Mucosa of descending colon (tissue), 3 donors: ENCODE measurements around the gene SHF. TPM values are rescaled to one million over a fixed set of nuclear protein-coding genes. Genes with fewer than 3 reads are reported as not detected.
A peak's percentile ranks its signal among the peaks of the same experiment; 100 is the strongest.

Source experiments
- ATAC-seq: fragments of 200-7000 bp; cut with Tn5 transposase; one replicate; pipeline ENCODE4 v1.9.1; 2020; ENCODE audit warnings: mild to moderate bottlenecking, moderate library complexity
- DNase-seq, 3 donors: peaks; one replicate each; pipeline ENCODE4 v3.0.0-alpha.2; 2020
- H3K36me3 ChIP-seq: fragments of 200-600 bp; one replicate; pipeline ENCODE4 v1.8.0; 2021; ENCODE audit warnings: low read depth, mild to moderate bottlenecking
- H3K4me1 ChIP-seq: fragments of 200-600 bp; one replicate; pipeline ENCODE4 v1.8.0; 2021; ENCODE audit warnings: low read depth, mild to moderate bottlenecking
- H3K4me3 ChIP-seq: fragments of 200-600 bp; one replicate; pipeline ENCODE4 v1.8.0; 2021; ENCODE audit warnings: mild to moderate bottlenecking
- H3K9me3 ChIP-seq: fragments of 200-600 bp; one replicate; pipeline ENCODE4 v1.8.0; 2021; ENCODE audit warnings: mild to moderate bottlenecking
- CTCF ChIP-seq: fragments of 200-600 bp; IDR thresholded peaks from one replicate; pipeline ENCODE4 v1.8.0; 2022; ENCODE audit warnings: antibody characterized with exemption, mild to moderate bottlenecking
- intact Hi-C, 2 donors: fragments of 100-400 bp; cut with DNase I in 1 of 2; cut with micrococcal nuclease in 1 of 2; formaldehyde crosslinking; loops; one replicate each; pipeline versions ENCODE4 v1.11.0 to v1.11.1; 2022; cut with DNase I, micrococcal nuclease
- total RNA-seq, 3 donors: library from RNA; stranded (reverse); fragmentation: NEBNext Ultra II Directional in 2 of 3; extraction: Animal tissue kit (Norgen Biotek cat#: 25700) in 2 of 3; gene quantifications; one replicate each; pipeline versions ENCODE4 v1.2.1 to v1.2.4, GENCODE V29; 2021 to 2023
- donor health status: DM: no; HTN: no; CAD: no; lungs with moderate emphysema.
- donor health status: DM: no; HTN: no; CAD: no.
- donor health status: DM: no; HTN: yes; CAD: no.

The SHF gene
- total RNA-seq, 3 donors from 2014 or later, result 5.4 to 19.2 (median 14.9) TPM

GRCh38 chr15:45230245-45230965, 42.6 kb upstream of the SHF start:
- Histone ChIP-seq H3K36me3 (no peaks in the 10 kb centered on the region), H3K4me1 (no peaks in the 10 kb centered on the region), H3K9me3 (peaks cover 25% of the 10 kb centered on the region), H3K4me3 (no peak overlapping the region)
- ATAC-seq (no peak), DNase-seq (no peak)
- TF ChIP-seq CTCF, result no peak
- intact Hi-C loops, result no loop called here

GRCh38 chr15:45228931-45229330, 41.2 kb upstream of the SHF start:
- no peak for TF ChIP-seq CTCF
- ATAC-seq, result no peak
- H3K36me3 ChIP-seq, result no peaks in the 10 kb centered on the region
- H3K4me3 ChIP-seq, result no peak overlapping the region
- DNase-seq, result no peak
- no peaks in the 10 kb centered on the region for H3K4me1 ChIP-seq
- intact Hi-C loops, result no loop called here
- H3K9me3 ChIP-seq, result peaks cover 11% of the 10 kb centered on the region

GRCh38 chr15:45225506-45226273, 37.9 kb upstream of the SHF start:
- DNase-seq, result no peak
- peak; percentile 28 for ATAC-seq

GRCh38 chr15:45224621-45225217, 37.0 kb upstream of the SHF start:
- Histone ChIP-seq H3K36me3 (no peaks in the 10 kb centered on the region), H3K4me3 (no peak overlapping the region), H3K4me1 (no peaks in the 10 kb centered on the region), H3K9me3 (no peaks in the 10 kb centered on the region)
- no peak for ATAC-seq
- TF ChIP-seq CTCF, result no peak
- intact Hi-C loops, result no loop called here
- no peak for DNase-seq

More at GRCh38 chr15:45225506-45226273, 37.9 kb upstream of the SHF start:
- H3K4me1 ChIP-seq, result no peaks in the 10 kb centered on the region
- intact Hi-C loops, result no loop called here
- H3K4me3 ChIP-seq, result no peak overlapping the region
- H3K9me3 ChIP-seq, result no peaks in the 10 kb centered on the region
- no peak for TF ChIP-seq CTCF
- no peaks in the 10 kb centered on the region for H3K36me3 ChIP-seq

- DNase-seq (no peak), ATAC-seq (no peak)
- no peak for TF ChIP-seq CTCF
- no peaks in the 10 kb centered on the region for H3K36me3 ChIP-seq
- H3K4me3 ChIP-seq, result no peak overlapping the region
- H3K9me3 ChIP-seq, result no peaks in the 10 kb centered on the region
- intact Hi-C loops, result no loop called here
- H3K4me1 ChIP-seq, result no peaks in the 10 kb centered on the region
Observed at GRCh38 chr15:45221967-45222366, 34.2 kb upstream of the SHF start.
